Fibroblast of lung (primary cell): ENCODE data around the gene SLC25A43. TPM values are rescaled to one million over a fixed set of nuclear protein-coding genes. Genes with fewer than 3 reads are reported as not detected.
"Not testable (repeated sequence)": the region's sequence is repeated elsewhere in the genome, so short reads cannot be mapped to it uniquely, and the experiment has no call there.

Experiments
- DNase-seq, 2 donors: peaks; one replicate each; pipeline versions ENCODE4 v3.0.0 to v3.0.0-alpha.2; 2010; ENCODE audit warnings: low read depth in 2 of 2
- H2AFZ ChIP-seq: 2 replicates; pipeline ENCODE4 v1.5.1; 2012; ENCODE audit warnings: low read length, control low read depth, inconsistent platforms
- H3K27ac ChIP-seq: 2 replicates; pipeline ENCODE4 v1.5.1; 2011; ENCODE audit warnings: low read length, control low read depth; ENCODE audit not compliant: insufficient read depth
- H3K27me3 ChIP-seq: 2 replicates; pipeline ENCODE4 v1.5.1; 2011; ENCODE audit warnings: mild to moderate bottlenecking, low read length; ENCODE audit not compliant: control insufficient read depth, insufficient read depth
- H3K36me3 ChIP-seq: 2 replicates; pipeline ENCODE4 v1.5.1; 2011; ENCODE audit warnings: low read length; ENCODE audit not compliant: control insufficient read depth, insufficient read depth
- H3K4me1 ChIP-seq: 2 replicates; pipeline ENCODE4 v1.5.1; 2011; ENCODE audit warnings: low read length; ENCODE audit not compliant: control insufficient read depth, insufficient read depth; ENCODE audit errors: extremely low read depth
- H3K4me2 ChIP-seq: 2 replicates; pipeline ENCODE4 v1.5.1; 2011; ENCODE audit warnings: low read length, control low read depth; ENCODE audit not compliant: insufficient read depth; ENCODE audit errors: extremely low read depth
- H3K4me3 ChIP-seq, 4 experiments: fragments of 200-600 bp in 1 of 4; sonication (generic) in 1 of 4; replicated peaks in 1 of 4; 2 replicates each; pipeline ENCODE4 v1.5.1; 2011 to 2016; ENCODE audit warnings: low read length in 4 of 4, low read depth in 3 of 4, mild to moderate bottlenecking in 3 of 4, control low read depth in 2 of 4, inconsistent platforms in 1 of 4, mixed read lengths in 1 of 4; ENCODE audit not compliant: insufficient read depth in 1 of 4; ENCODE audit errors: control extremely low read depth in 1 of 4
- H3K79me2 ChIP-seq: 2 replicates; pipeline ENCODE4 v1.5.1; 2012; ENCODE audit warnings: mild to moderate bottlenecking, low read length, inconsistent platforms; ENCODE audit not compliant: control insufficient read depth, insufficient read depth
- H3K9ac ChIP-seq: 2 replicates; pipeline ENCODE4 v1.5.1; 2011; ENCODE audit warnings: mild to moderate bottlenecking, low read length, control low read depth; ENCODE audit not compliant: insufficient read depth
- H3K9me3 ChIP-seq: 2 replicates; pipeline ENCODE4 v1.5.1; 2012; ENCODE audit warnings: low read depth, low read length; ENCODE audit not compliant: control insufficient read depth, insufficient read depth
- H4K20me1 ChIP-seq: 2 replicates; pipeline ENCODE4 v1.5.1; 2011; ENCODE audit warnings: low read length; ENCODE audit not compliant: control insufficient read depth, insufficient read depth; ENCODE audit errors: extremely low read depth
- CTCF ChIP-seq, 2 donors: IDR thresholded peaks in 1 of 2; conservative IDR thresholded peaks in 1 of 2; 1 replicate in 1 of 2; 2 replicates in 1 of 2; pipeline ENCODE4 v1.5.1; 2011 to 2012; ENCODE audit warnings: low read length in 2 of 2, control low read depth in 1 of 2, inconsistent platforms in 1 of 2, low read depth in 1 of 2, mild to moderate bottlenecking in 1 of 2
- EZH2 ChIP-seq: IDR thresholded peaks from 2 replicates; pipeline ENCODE4 v1.5.1; 2012; ENCODE audit warnings: low read length, control low read depth, mild to moderate bottlenecking; ENCODE audit errors: missing control alignments
- polyA plus RNA-seq, 2 donors: library from polyadenylated mRNA; depleted of rRNA in 1 of 2; stranded (reverse) in 1 of 2; unstranded in 1 of 2; fragments of >200 nt; gene quantifications; 2 replicates each; pipeline ENCODE4 v1.2.1, GENCODE V29; 2011 to 2012; ENCODE audit warnings: missing spikeins in 1 of 2
- total RNA-seq: library from RNA; depleted of rRNA; stranded (reverse); fragments of >200 nt; gene quantifications from 2 replicates; pipeline ENCODE4 v1.2.1, GENCODE V29; 2014

SLC25A43 gene
- total and polyA plus RNA-seq, 2 donors (not counting 1 experiment from before 2014, with no cell fraction given), result 31.0 to 31.6 TPM

- Histone ChIP-seq H2AFZ (no peak overlapping the region), H3K4me3 (no peak overlapping the region), H3K4me2 (no peak overlapping the region), H3K27me3 (no peaks in the 10 kb centered on the region), H3K9me3 (no peaks in the 10 kb centered on the region), H3K36me3 (no peaks in the 10 kb centered on the region), H3K9ac (no peak overlapping the region), H3K4me1 (no peaks in the 10 kb centered on the region), H3K79me2 (no peaks in the 10 kb centered on the region), H3K27ac (no peak overlapping the region), H4K20me1 (no peaks in the 10 kb centered on the region)
- DNase-seq, result peak; percentile 27 to 59
- no peak for TF ChIP-seq EZH2
- TF ChIP-seq CTCF (conservative IDR thresholded peaks at IDR 0.05 in 1 of 2, IDR thresholded peaks at IDR 0.05 in 1 of 2; ENCODE audit: low read depth in 1 of 2, low read length in 2 of 2), result peak; percentile 43 to 53
Measured at GRCh38 chrX:119488749-119489148, 89.6 kb downstream of the SLC25A43 start.

- H2AFZ ChIP-seq, result no peak overlapping the region
- H3K36me3 ChIP-seq, result no peaks in the 10 kb centered on the region
- no peak overlapping the region for H3K9ac ChIP-seq
- no peaks in the 10 kb centered on the region for H3K79me2 ChIP-seq
- H3K27ac ChIP-seq, result no peak overlapping the region
- H3K4me1 ChIP-seq, result no peaks in the 10 kb centered on the region
- no peaks in the 10 kb centered on the region for H3K9me3 ChIP-seq
- no peaks in the 10 kb centered on the region for H3K27me3 ChIP-seq
- no peak overlapping the region for H3K4me2 ChIP-seq
- no peak for DNase-seq
- no peak for TF ChIP-seq EZH2
- no peak for TF ChIP-seq CTCF (conservative IDR thresholded peaks at IDR 0.05 in 1 of 2, IDR thresholded peaks at IDR 0.05 in 1 of 2; ENCODE audit: low read depth in 1 of 2, low read length in 2 of 2)
- H4K20me1 ChIP-seq, result no peaks in the 10 kb centered on the region
- no peak overlapping the region for H3K4me3 ChIP-seq
Measured at GRCh38 chrX:119489212-119490074, 90.3 kb downstream of the SLC25A43 start.

GRCh38 chrX:119492463-119492862 is 93.3 kb downstream of the SLC25A43 start:
- no peak overlapping the region for H3K27ac ChIP-seq
- no peak overlapping the region for H2AFZ ChIP-seq
- no peaks in the 10 kb centered on the region for H3K79me2 ChIP-seq
- H3K4me1 ChIP-seq, result no peaks in the 10 kb centered on the region
- H3K9ac ChIP-seq, result no peak overlapping the region
- H3K9me3 ChIP-seq, result no peaks in the 10 kb centered on the region
- no peaks in the 10 kb centered on the region for H3K36me3 ChIP-seq
- H3K27me3 ChIP-seq, result no peaks in the 10 kb centered on the region
- no peak for DNase-seq
- TF ChIP-seq EZH2 (no peak), CTCF (conservative IDR thresholded peaks at IDR 0.05 in 1 of 2, IDR thresholded peaks at IDR 0.05 in 1 of 2; ENCODE audit: low read depth in 1 of 2, low read length in 2 of 2) (no peak)
- H3K4me3 ChIP-seq, result no peak overlapping the region
- H3K4me2 ChIP-seq, result no peak overlapping the region
- no peaks in the 10 kb centered on the region for H4K20me1 ChIP-seq

- H3K27ac ChIP-seq, H4K20me1 ChIP-seq, H2AFZ ChIP-seq: not testable (repeated sequence)
Measured at GRCh38 chrX:119493851-119494495, 94.8 kb downstream of the SLC25A43 start.

More at GRCh38 chrX:119493851-119494495, 94.8 kb downstream of the SLC25A43 start:
- not testable (repeated sequence) for H3K9ac ChIP-seq, H3K9me3 ChIP-seq, H3K4me2 ChIP-seq, DNase-seq, H3K79me2 ChIP-seq, H3K4me1 ChIP-seq, H3K27me3 ChIP-seq, H3K36me3 ChIP-seq, H3K4me3 ChIP-seq
